HG02943 (cell line): ENCODE data around the gene RPL36AL.

Source experiments
- ATAC-seq: cut with Tn5 transposase; IDR thresholded peaks from one replicate; pipeline ENCODE4 v1.9.1; 2021; ENCODE audit warnings: mild to moderate bottlenecking, low read depth, moderate library complexity; ENCODE audit not compliant: unreplicated experiment

RPL36AL gene

GRCh38 chr14:49582113-49582977 is 38.1 kb downstream of the RPL36AL start:
- no peak for ATAC-seq

GRCh38 chr14:49581209-49582112 is 39.0 kb downstream of the RPL36AL start:
- ATAC-seq: no peak

GRCh38 chr14:49579841-49580240 is 40.6 kb downstream of the RPL36AL start:
- ATAC-seq: no peak

GRCh38 chr14:49578141-49578540 is 42.3 kb downstream of the RPL36AL start:
- ATAC-seq: no peak

- no peak for ATAC-seq
Observed at GRCh38 chr14:49574038-49574437, 46.4 kb downstream of the RPL36AL start.

- ATAC-seq: no peak
Observed at GRCh38 chr14:49569281-49569680, 51.1 kb downstream of the RPL36AL start.
